Neural cell (in vitro differentiated cells): ENCODE measurements around the gene NPDC1. TPM values are rescaled to one million over a fixed set of nuclear protein-coding genes. Genes with fewer than 3 reads are reported as not detected.

Experiments
- H2AFZ ChIP-seq: fragments of 200-600, 300-800 bp; sonication (generic), shearing (Covaris generic); 2 replicates; pipeline ENCODE4 v1.6.0; 2014; ENCODE audit warnings: low read depth, mild to moderate bottlenecking, antibody characterized with exemption, low read length, moderate library complexity
- H3F3A ChIP-seq: fragments of 200-600 bp; shearing (Covaris generic); 2 replicates; pipeline ENCODE4 v1.6.1; 2016; ENCODE audit warnings: mild to moderate bottlenecking, moderate library complexity, mixed read lengths, antibody characterized with exemption, low read length; ENCODE audit not compliant: insufficient read depth, poor library complexity, severe bottlenecking
- H3K27ac ChIP-seq: fragments of 200-600, 300-800 bp; sonication (generic), shearing (Covaris generic); 2 replicates; pipeline ENCODE4 v1.5.1; 2014; ENCODE audit warnings: mild to moderate bottlenecking, low read length, moderate library complexity
- H3K27me3 ChIP-seq: fragments of 300-800, 200-600 bp; sonication (generic), shearing (Covaris generic); 2 replicates; pipeline ENCODE4 v1.6.0; 2014; ENCODE audit warnings: mild to moderate bottlenecking, low read depth, low read length, moderate library complexity; ENCODE audit not compliant: insufficient read depth
- H3K36me3 ChIP-seq: fragments of 300-800, 200-600 bp; sonication (generic), shearing (Covaris generic); 2 replicates; pipeline ENCODE4 v1.5.1; 2014; ENCODE audit warnings: mild to moderate bottlenecking, antibody characterized with exemption, low read length, moderate library complexity; ENCODE audit not compliant: insufficient read depth
- H3K4me2 ChIP-seq: fragments of 300-800, 200-600 bp; sonication (generic), shearing (Covaris generic); 2 replicates; pipeline ENCODE4 v1.6.0; 2014; ENCODE audit warnings: mild to moderate bottlenecking, low read length
- H3K4me3 ChIP-seq: fragments of 300-800, 200-600 bp; sonication (generic), shearing (Covaris generic); 2 replicates; pipeline ENCODE4 v1.5.1; 2014; ENCODE audit warnings: mild to moderate bottlenecking, low read length, moderate library complexity
- H3K79me2 ChIP-seq: fragments of 200-600 bp; shearing (Covaris generic); replicated peaks from 2 replicates; pipeline ENCODE4 v1.6.0; 2014; ENCODE audit warnings: mild to moderate bottlenecking, low read length, moderate library complexity; ENCODE audit not compliant: insufficient read depth
- H3K9ac ChIP-seq: fragments of 300-800, 200-600 bp; sonication (generic), shearing (Covaris generic); 2 replicates; pipeline ENCODE4 v1.6.1; 2016; ENCODE audit warnings: mild to moderate bottlenecking, low read length, mixed read lengths
- H3K9me2 ChIP-seq: fragments of 200-600 bp; shearing (Covaris generic); 2 replicates; pipeline ENCODE4 v1.6.1; 2016; ENCODE audit warnings: mild to moderate bottlenecking, low read length, mixed read lengths; ENCODE audit not compliant: insufficient read depth
- H3K9me3 ChIP-seq: fragments of 200-600, 300-800 bp; sonication (generic), shearing (Covaris generic); 2 replicates; pipeline ENCODE4 v1.6.1; 2016; ENCODE audit warnings: mild to moderate bottlenecking, mixed run types, low read length, moderate library complexity, mixed read lengths
- H4K20me1 ChIP-seq: fragments of 200-600 bp; shearing (Covaris generic); 2 replicates; pipeline ENCODE4 v1.6.1; 2016; ENCODE audit warnings: mild to moderate bottlenecking, mixed run types; ENCODE audit not compliant: insufficient read depth
- EP300 ChIP-seq: fragments of 450-650 bp; conservative IDR thresholded peaks from 2 replicates; pipeline ENCODE4 v1.6.1; 2014; ENCODE audit warnings: antibody characterized with exemption, mild to moderate bottlenecking, moderate library complexity; ENCODE audit not compliant: poor library complexity, severe bottlenecking
- EZH2 ChIP-seq: fragments of 200-600, 300-800 bp; shearing (Covaris generic), sonication (generic); IDR thresholded peaks from 2 replicates; pipeline ENCODE4 v1.6.1; 2014; ENCODE audit warnings: antibody characterized with exemption, low read length, borderline replicate concordance, mild to moderate bottlenecking; ENCODE audit not compliant: insufficient read depth, poor library complexity, severe bottlenecking
- MXI1 ChIP-seq: fragments of 450-650 bp; conservative IDR thresholded peaks from 2 replicates; pipeline ENCODE4 v1.6.1; 2014; ENCODE audit warnings: antibody characterized with exemption, mild to moderate bottlenecking; ENCODE audit not compliant: poor library complexity, severe bottlenecking
- POLR2AphosphoS5 ChIP-seq: IDR thresholded peaks from 2 replicates; pipeline ENCODE4 v1.6.1; 2012
- RAD21 ChIP-seq: fragments of 450-650 bp; conservative IDR thresholded peaks from 2 replicates; pipeline ENCODE4 v1.6.1; 2014; ENCODE audit warnings: antibody characterized with exemption, mild to moderate bottlenecking, moderate library complexity
- REST ChIP-seq: IDR thresholded peaks from 2 replicates; pipeline ENCODE4 v1.6.1; 2012; ENCODE audit warnings: borderline replicate concordance
- SMC3 ChIP-seq: fragments of 450-650 bp; conservative IDR thresholded peaks from 2 replicates; pipeline ENCODE4 v1.6.1; 2014; ENCODE audit warnings: antibody characterized with exemption, mild to moderate bottlenecking, moderate library complexity; ENCODE audit not compliant: poor library complexity
- TAF1 ChIP-seq: IDR thresholded peaks from 2 replicates; pipeline ENCODE4 v1.6.1; 2012; ENCODE audit warnings: low read depth
- polyA plus RNA-seq: library from polyadenylated mRNA; depleted of rRNA; stranded (reverse); fragments of >200 nt; gene quantifications from 2 replicates; pipeline ENCODE4 v1.2.3, GENCODE V29; 2014
- TF ChIP-seq, protein P1 (sequence below): fragments of 450-650 bp; IDR thresholded peaks from 2 replicates; pipeline ENCODE4 v1.5.1; 2014; ENCODE audit warnings: antibody characterized with exemption, mild to moderate bottlenecking, moderate library complexity; ENCODE audit not compliant: poor library complexity, severe bottlenecking

The NPDC1 gene
- polyA plus RNA-seq, 1 donor from 2014 or later = 161 TPM

DNA sequence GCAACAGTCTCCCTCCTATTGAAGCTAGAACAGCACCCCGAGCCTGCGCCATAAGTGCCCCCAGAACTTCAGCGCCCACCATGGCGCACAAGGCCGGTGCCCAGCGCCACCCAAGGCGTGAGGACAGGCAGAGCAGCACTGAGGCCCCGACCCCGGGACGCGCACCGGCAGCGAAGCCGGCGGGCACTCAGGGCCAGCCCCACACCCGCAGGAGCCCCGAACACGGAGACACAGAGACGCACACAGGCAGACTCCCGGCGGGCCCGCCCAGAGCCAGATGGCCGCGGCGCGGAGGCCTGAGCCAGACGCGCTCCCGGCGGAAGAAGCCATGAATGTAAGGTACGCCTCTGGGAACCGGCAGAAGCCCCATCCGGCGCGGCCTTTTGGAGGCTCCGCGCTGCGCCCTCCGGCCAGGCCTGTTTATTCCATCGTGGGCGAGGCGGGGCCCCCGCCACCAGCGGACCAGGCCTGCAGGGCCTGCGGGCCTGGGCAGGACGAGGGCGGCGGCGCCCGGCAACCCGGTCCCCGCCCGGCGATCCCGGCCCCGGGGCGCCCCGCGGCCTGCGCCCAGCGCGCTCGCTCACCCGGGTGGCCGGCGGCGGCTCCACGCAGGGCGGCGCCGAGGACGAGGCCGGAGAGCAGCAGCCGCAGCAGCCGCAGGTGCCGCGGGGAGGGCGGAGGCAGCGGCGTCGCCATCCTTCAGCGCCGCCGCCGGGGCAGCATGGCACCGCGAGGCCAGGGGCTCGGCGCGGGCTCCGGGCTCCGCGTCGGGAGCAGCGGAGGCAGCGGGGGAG is 486 bp downstream of the NPDC1 start:
- H3K9me2 ChIP-seq = no peaks in the 10 kb centered on the region
- peak overlapping the region; percentile 92 for H2AFZ ChIP-seq
- H3K27ac ChIP-seq = peak overlapping the region; percentile 93
- H3K9ac ChIP-seq = peak overlapping the region; percentile 93
- peaks cover 30% of the 10 kb centered on the region for H3K27me3 ChIP-seq
- no peaks in the 10 kb centered on the region for H3F3A ChIP-seq
- H3K9me3 ChIP-seq = no peaks in the 10 kb centered on the region
- H3K36me3 ChIP-seq = no peaks in the 10 kb centered on the region
- TF ChIP-seq, protein P1, sequence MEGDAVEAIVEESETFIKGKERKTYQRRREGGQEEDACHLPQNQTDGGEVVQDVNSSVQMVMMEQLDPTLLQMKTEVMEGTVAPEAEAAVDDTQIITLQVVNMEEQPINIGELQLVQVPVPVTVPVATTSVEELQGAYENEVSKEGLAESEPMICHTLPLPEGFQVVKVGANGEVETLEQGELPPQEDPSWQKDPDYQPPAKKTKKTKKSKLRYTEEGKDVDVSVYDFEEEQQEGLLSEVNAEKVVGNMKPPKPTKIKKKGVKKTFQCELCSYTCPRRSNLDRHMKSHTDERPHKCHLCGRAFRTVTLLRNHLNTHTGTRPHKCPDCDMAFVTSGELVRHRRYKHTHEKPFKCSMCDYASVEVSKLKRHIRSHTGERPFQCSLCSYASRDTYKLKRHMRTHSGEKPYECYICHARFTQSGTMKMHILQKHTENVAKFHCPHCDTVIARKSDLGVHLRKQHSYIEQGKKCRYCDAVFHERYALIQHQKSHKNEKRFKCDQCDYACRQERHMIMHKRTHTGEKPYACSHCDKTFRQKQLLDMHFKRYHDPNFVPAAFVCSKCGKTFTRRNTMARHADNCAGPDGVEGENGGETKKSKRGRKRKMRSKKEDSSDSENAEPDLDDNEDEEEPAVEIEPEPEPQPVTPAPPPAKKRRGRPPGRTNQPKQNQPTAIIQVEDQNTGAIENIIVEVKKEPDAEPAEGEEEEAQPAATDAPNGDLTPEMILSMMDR = no peak
- no peak for TF ChIP-seq EZH2
- no peak for TF ChIP-seq REST
- TF ChIP-seq TAF1 = no peak
- no peak for TF ChIP-seq MXI1
- no peak for TF ChIP-seq SMC3
- no peak for TF ChIP-seq RAD21
- TF ChIP-seq POLR2AphosphoS5 = no peak
- no peak for TF ChIP-seq EP300
- H3K79me2 ChIP-seq = peaks cover 20% of the 10 kb centered on the region
- peaks cover 13% of the 10 kb centered on the region for H4K20me1 ChIP-seq
- H3K4me3 ChIP-seq = peak overlapping the region; percentile 98
- H3K4me2 ChIP-seq = peak overlapping the region; percentile 94

GRCh38 chr9:137044502-137045177 is 1.3 kb downstream of the NPDC1 start:
- TF ChIP-seq EZH2 = no peak
- no peak for TF ChIP-seq RAD21
- no peak for TF ChIP-seq EP300
- TF ChIP-seq REST = no peak
- TF ChIP-seq SMC3 = no peak
- no peak for TF ChIP-seq POLR2AphosphoS5
- no peak for TF ChIP-seq MXI1
- no peak for TF ChIP-seq TAF1
- TF ChIP-seq, protein P1 = no peak
- no peaks in the 10 kb centered on the region for H3K9me3 ChIP-seq
- peaks cover 21% of the 10 kb centered on the region for H3K27me3 ChIP-seq
- no peak overlapping the region for H2AFZ ChIP-seq
- peak overlapping the region; percentile 94 for H3K4me2 ChIP-seq
- no peaks in the 10 kb centered on the region for H3F3A ChIP-seq
- H3K36me3 ChIP-seq = no peaks in the 10 kb centered on the region
- no peaks in the 10 kb centered on the region for H3K9me2 ChIP-seq
- peak overlapping the region; percentile 98 for H3K4me3 ChIP-seq
- H3K27ac ChIP-seq = no peak overlapping the region
- H3K9ac ChIP-seq = peak overlapping the region; percentile 93
- H4K20me1 ChIP-seq = peaks cover 13% of the 10 kb centered on the region
- peaks cover 20% of the 10 kb centered on the region for H3K79me2 ChIP-seq
